DMS79 (cell line): ENCODE data around the gene CAMK2N2.
"Not testable (repeated sequence)": the region's sequence is repeated elsewhere in the genome, so short reads cannot be mapped to it uniquely, and the experiment has no call there.

Experiments used
- DNase-seq: peaks from one replicate; lab custom pipeline; 2025; lab: John Stamatoyannopoulos, UW

The CAMK2N2 gene

DNA sequence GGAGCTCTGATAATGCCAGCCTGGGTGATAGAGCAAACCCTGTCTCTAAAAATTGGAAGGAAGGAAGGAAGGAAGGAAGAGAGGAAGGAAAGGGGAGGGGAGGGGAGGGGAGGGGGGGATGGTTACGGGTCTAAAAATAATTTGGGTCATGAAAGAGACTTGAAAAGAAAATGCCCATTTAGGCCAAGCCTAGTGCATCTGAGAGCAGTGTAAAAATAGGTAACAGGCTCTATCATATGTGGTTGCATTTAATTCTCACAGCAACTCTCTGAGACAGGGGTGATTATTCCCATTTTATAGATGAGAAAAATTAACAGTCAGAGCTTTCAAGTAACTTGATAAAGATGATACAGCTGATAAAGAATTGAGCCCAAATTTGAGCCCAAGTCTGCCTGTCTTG is 10.9 kb upstream of the CAMK2N2 start:
- no peak for DNase-seq

GRCh38 chr3:184267249-184267648 is 5.9 kb upstream of the CAMK2N2 start:
- not testable (repeated sequence) for DNase-seq

- no peak for DNase-seq
Observed at GRCh38 chr3:184262764-184263179, 1.4 kb upstream of the CAMK2N2 start.

DNA sequence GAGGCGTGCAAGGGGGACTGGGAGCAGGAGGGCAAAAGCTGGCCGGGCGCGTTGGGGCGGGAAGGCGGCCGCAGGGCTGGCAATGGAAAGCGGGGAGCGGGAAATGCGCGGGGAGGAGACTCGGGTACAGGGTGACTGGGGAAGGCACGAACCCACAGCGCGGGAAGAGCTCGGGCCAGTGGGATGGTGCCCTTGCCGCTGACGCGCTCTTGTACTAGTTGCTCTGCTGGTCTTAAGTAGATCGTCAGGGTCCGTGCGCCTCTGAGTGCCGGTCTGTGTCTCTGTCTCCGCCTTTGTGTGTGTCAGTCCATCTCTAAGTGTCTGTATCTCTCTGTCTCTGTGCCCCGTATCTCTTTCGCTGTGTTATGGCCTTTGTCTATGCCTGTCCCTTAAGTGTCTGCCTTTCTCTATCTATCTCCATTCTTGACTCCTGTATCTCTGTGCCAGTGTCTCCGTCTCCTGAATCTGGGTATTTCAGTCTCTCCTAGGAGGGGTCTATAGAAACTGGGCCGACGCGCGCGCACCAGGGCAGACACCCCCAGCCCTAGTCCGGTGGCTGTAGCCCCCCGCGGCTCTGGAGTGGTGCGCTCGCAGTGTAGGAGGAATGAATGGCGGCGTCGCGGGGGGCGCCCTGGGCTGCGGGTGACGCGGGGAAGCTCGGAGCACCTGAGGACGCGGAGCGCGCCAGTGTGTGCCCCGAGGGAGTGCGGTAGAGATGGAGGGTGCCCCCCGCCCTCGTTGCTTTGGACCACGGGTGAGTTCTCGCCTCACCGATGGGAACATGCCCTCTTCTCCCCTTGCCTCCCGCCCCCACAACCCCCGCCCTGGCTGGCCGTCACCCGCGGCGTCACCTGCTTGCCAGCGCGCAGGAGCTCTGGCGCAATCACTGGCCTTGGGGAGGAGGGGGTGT is 756 bp upstream of the CAMK2N2 start:
- DNase-seq, result peak; percentile 71

- no peak for DNase-seq
Observed at GRCh38 chr3:184260724-184261269, 556 bp downstream of the CAMK2N2 start.

DNA sequence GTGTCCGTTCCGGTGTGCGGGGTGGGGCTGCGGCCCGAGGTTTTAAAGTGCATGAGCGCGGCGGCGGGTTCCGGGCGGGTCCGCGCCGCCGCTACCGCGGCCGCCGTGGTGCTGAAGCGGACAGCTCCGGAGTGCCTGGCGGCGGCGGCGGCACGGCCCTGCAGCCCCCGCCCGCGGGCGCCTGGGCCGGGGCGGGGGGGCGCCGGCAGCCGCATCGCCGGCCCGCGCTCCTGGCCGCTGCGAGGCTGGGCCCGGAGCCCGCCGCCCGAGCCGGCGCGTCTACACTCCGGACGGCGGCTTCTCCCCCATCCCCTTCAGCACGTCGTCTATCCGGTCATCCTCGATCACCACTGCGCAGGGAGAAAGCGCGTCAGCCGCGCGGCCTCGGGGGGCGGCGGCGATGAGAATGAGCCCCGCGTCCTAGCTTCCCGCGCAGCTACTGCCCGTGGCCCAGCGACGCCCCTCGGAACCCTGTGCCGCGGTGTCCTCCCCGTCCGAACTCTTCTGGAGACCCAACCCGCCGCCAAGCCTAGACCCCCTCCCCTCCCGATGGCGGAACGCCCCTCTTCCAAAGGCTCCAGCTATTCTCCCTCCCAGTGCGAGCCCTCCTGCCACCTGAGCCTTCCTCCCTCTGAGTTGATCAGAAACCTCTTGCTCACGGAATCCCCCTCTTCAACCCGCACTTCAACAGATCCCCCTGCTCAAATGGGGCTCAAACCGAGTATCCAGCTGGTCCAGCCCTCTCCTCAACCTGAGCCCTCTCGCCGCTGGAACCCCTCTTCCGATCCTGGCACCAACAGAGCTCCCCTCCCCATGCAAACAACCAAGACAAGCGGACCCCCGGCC is 1.3 kb downstream of the CAMK2N2 start:
- no peak for DNase-seq

DNA sequence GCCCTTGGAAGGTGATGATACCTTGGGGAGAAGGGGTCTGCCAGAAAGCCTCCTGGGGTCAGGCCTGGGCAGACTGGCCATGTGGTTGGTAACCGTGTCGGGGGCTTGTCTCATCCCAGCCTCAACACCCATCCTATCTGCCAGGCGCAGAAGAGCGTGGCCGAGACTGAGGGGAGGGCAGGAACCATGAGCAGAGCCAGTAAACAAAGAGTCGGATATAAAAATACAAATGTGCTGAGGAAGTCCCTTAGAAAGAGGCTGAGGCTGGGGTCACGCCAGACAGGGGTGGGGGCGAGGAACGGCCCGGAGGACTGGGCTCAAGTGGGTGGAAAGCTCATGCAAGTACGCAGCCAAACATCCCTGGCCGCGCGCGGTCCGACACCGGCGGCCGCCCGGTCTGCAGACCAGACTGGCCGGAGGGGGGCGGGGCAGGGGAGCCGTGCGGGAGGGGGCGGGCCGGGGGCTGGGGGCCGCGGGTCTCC is 1.9 kb downstream of the CAMK2N2 start:
- DNase-seq, result no peak

GRCh38 chr3:184258926-184259325 is 2.4 kb downstream of the CAMK2N2 start:
- DNase-seq, result no peak

DNA sequence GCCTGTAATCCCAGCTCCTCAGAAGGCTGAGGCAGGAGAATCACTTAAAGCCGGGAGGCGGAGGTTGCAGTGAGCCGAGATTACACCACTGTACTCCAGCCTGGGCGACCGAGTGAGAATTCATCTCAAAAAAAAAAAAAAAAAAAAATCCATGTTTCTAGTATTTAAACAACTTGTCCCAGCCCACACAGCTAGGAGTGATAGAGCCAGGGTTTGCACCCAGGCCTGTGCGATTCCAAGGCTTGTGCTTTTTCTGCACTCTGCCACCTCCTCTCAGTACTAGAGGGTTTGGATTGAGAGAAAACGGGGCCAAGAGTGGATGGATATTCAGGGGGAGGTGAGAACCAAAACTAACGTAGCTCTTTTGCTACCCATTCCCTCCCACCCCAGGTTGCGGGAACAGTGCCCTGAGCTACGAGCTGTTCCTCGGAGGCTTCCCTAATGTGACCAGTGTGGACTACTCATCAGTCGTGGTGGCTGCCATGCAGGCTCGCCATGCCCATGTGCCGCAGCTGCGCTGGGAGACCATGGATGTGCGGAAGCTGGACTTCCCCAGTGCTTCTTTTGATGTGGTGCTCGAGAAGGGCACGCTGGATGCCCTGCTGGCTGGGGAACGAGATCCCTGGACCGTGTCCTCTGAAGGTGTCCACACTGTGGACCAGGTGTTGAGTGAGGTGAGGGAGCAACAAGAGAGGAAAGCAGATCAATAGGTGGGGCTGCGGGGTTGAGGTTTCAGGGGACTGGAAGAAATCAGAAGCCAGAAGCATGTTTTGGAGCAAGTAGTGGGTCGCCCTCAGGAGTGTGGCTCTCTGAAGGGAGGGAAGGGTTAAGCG is 4.1 kb downstream of the CAMK2N2 start:
- no peak for DNase-seq

- DNase-seq, result no peak
Observed at GRCh38 chr3:184255291-184256039, 5.9 kb downstream of the CAMK2N2 start.

GRCh38 chr3:184250167-184250828 is 11.1 kb downstream of the CAMK2N2 start:
- DNase-seq, result peak; percentile 83

GRCh38 chr3:184249412-184250166 is 11.8 kb downstream of the CAMK2N2 start, which contains the start of gene EEF1AKMT4:
TSS of gene EEF1AKMT4 (plus strand) at chr3:184249672. CDS start at chr3:184249695, 23 bp downstream.
- peak; percentile 95 for DNase-seq

- peak; percentile 34 for DNase-seq
Observed at GRCh38 chr3:184248454-184249411, 12.6 kb downstream of the CAMK2N2 start, which contains the start of gene ALG3. TSS of gene ALG3 (minus strand) at chr3:184248962. CDS start at chr3:184248940, 22 bp downstream.

- no peak for DNase-seq
Observed at GRCh38 chr3:184242297-184242685, 19.1 kb downstream of the CAMK2N2 start.

DNA sequence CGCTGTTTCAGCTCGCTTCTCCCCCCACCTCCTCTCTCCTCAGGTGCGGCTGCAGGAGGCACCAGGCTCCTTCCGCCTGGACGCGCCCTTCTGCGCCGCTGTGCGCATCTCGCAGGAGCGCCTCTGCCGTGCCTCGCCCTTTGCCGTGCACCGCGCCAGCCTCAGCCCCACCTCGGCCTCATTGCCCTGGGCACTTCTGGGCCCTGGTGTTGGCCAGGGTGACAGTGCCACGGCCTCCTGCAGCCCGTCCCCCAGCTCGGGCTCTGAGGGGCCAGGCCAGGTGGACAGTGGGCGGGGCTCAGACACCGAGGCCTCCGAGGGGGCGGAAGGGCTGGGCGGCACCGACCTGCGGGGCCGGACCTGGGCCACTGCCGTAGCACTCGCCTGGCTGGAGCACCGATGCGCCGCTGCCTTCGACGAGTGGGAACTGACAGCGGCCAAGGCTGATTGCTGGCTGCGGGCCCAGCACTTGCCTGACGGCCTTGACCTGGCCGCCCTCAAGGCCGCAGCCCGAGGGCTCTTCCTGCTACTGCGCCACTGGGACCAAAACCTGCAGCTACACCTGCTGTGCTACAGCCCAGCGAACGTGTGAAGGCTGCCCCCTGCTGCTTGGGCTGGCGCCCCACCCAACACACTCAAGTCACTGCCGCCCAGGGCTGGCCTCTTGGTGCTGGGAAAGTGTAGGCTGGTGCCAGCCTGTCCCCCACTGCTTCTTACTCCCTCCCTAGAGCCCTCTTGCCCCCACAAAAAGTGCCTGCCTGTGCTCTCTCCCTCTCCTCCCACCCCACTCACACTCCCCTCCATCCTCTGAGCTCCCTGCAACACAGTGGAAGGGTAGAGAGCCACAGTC is 19.7 kb downstream of the CAMK2N2 start:
- peak; percentile 57 for DNase-seq

GRCh38 chr3:184241141-184241446 is 20.3 kb downstream of the CAMK2N2 start:
- DNase-seq, result no peak
